ENCODE data around the gene DDRGK1. TPM values are rescaled to one million over a fixed set of nuclear protein-coding genes. Genes with fewer than 3 reads are reported as not detected.

Gene DDRGK1
- total RNA-seq, 1 donor from 2014 or later: 68.2 TPM

DNA sequence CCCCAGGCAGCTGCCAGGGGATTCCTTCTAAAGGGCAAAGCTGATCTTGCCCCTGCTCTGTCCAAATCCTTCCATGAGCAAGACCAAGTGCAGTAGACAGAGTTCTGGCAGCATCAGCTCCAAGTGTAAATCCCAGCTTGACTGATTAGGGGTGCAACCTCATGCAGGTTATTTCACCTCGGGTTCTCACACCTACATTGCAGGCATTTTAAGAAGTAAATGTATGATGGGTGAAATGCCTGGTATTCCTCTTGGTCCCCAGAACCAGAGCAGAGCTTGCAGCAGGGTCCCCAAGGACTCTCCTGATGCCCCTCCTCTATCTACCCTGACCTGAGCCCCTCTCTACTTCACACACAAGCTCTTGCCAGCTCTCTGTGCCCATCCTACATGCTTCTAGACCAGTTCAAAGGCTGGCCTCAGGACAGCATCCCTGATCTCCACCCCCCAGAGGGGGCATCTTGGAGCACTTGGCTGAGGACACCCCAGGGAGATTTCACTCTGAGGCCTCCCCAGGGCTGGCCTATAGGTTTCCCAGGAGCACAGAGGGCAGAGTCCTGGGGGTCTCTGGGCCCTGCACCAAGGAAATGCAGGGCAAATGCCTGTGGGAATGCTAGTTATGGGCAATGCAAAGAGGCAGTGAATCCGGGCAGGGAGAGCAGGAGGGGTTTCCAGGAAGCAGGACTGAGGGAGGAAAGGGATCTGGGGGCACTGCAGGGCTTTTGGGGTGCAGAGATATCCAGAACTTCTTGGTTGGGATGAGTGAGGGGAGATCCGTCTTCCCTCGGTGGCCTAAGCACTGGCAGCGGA is 32.2 kb downstream of the DDRGK1 start:
- ATAC-seq (no peak), DNase-seq (ENCODE audit: low spot score) (no peak)
- intact Hi-C loops (cut with DNase I): no loop called here

GRCh38 chr20:3171391-3172125 is 32.9 kb downstream of the DDRGK1 start:
- intact Hi-C loops (cut with DNase I): no loop called here
- DNase-seq (ENCODE audit: low spot score) (no peak), ATAC-seq (no peak)

DNA sequence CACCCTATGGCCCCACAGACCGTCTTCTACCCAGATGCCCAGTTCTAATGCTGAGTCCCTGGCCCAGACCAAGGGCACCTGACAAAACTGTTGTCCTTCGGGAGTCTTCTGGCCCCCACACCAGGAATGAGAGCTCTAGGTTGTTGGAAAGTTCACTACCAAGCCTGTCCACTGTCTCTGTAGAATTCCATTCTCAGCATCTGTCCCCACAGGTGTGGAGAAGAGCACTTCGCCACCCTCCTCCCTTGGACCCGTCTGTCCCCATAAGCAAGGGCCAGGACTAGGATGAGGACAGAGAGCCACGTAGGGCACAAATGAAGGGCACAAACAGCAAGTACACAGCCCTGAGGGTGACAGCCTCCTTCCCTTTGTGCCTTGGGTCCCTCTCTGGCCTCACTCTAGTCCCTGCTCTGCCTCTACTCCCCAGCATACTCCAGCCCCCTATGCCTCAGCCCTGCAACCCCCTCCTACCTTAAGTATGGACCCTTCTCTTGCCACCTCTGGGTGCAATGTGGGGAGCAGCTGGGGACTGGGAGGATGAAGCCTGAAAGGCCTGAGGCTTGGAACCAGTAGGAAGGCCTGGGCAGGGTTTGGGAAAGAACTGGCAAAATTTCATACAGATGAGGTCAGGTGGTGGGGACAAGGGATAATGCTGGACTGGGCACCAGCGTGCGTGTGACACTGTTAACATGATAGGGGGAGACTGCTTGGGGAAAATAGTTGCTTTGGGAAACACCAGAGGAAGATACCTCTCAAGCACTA is 35.5 kb downstream of the DDRGK1 start:
- intact Hi-C loops (cut with DNase I): no loop called here
- ATAC-seq (no peak), DNase-seq (ENCODE audit: low spot score) (no peak)

- ATAC-seq (no peak), DNase-seq (ENCODE audit: low spot score) (no peak)
- intact Hi-C loops (cut with DNase I): no loop called here
These were observed 36.2 kb downstream of the DDRGK1 start for GRCh38 chr20:3168079-3168828.

- DNase-seq (ENCODE audit: low spot score) (no peak), ATAC-seq (no peak)
- intact Hi-C loops (cut with DNase I): no loop called here
These were observed 36.8 kb downstream of the DDRGK1 start for GRCh38 chr20:3167738-3168078.

GRCh38 chr20:3166913-3167342 is 37.6 kb downstream of the DDRGK1 start:
- ATAC-seq (no peak), DNase-seq (ENCODE audit: low spot score) (no peak)
- intact Hi-C loops (cut with DNase I): no loop called here

- DNase-seq (ENCODE audit: low spot score): no peak
- intact Hi-C loops (cut with DNase I): no loop called here
- no peak for ATAC-seq
These were observed 38.1 kb downstream of the DDRGK1 start for GRCh38 chr20:3166338-3166912.

GRCh38 chr20:3165473-3166337 is 38.8 kb downstream of the DDRGK1 start:
- intact Hi-C loops (cut with DNase I): no loop called here
- peak; percentile 44 for ATAC-seq
- DNase-seq (ENCODE audit: low spot score): peak; percentile 76

DNA sequence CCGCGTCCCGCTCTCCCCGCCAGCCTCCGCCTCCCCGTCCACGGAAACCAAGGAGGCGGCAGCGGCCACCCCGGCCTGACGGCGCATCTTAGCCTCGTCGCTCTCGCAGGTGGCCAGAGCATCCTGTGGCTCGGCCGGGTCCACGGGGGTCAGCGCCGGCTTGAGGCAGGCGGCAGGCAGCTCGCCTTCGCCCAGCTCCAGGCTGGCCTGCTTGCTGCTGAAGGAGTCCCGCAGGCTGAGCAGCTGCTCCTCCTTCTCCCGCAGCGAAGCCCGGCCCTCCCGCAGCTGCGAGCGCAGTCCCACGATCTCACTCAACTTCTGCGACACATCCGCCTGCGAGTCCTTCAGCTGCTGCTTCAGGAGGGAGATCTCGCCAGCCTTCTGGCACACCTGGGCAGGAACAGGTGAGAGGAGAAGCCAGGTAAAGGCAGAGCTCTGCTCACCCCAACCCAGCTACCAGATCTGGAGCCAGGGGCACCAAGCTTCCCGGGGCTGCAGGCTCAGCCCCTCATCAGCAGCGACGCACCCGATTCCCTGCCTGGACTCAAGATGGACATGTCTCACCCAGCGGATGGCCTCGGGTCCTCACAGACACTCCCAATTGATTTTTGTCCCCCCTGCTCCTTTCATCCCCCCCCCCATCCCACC is 39.6 kb downstream of the DDRGK1 start:
- intact Hi-C loops (cut with DNase I): no loop called here
- ATAC-seq: no peak
- no peak for DNase-seq (ENCODE audit: low spot score)

DNA sequence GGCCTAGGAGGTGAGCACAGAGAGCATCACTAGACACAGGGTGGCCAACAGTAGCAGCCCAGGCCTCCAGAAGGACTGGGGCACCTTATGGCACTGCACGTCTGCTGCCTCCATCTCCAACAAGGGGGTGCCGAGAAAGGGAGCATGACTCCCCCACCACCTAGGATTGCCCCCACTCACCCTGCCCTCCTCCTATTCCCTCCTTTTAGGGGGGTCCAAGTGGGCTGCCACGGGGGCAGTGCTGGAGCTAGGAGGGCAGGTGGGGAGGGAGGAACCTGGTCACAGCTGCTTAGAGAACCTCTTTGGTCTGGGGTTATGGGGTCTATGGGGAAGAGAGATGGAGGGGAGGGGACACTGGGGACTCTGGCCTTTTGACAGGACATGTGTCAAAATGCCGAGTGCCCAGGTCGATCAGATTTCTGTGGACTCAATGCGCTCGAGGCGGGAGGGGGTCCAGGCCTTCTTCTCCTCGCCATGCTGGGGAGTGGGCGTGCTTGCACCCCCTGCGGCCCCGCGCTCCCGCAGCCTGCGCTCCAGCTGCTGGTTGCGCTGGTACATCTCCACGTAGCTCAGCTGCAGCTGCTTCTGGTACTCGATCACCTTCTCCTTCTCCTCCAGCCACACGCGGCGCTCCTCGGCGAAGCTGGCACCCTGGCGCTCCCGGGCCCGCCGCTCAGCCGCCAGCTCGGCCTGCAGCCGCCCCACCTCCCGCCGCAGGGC is 40.3 kb downstream of the DDRGK1 start:
- DNase-seq (ENCODE audit: low spot score) (no peak), ATAC-seq (no peak)
- intact Hi-C loops (cut with DNase I): no loop called here

DNA sequence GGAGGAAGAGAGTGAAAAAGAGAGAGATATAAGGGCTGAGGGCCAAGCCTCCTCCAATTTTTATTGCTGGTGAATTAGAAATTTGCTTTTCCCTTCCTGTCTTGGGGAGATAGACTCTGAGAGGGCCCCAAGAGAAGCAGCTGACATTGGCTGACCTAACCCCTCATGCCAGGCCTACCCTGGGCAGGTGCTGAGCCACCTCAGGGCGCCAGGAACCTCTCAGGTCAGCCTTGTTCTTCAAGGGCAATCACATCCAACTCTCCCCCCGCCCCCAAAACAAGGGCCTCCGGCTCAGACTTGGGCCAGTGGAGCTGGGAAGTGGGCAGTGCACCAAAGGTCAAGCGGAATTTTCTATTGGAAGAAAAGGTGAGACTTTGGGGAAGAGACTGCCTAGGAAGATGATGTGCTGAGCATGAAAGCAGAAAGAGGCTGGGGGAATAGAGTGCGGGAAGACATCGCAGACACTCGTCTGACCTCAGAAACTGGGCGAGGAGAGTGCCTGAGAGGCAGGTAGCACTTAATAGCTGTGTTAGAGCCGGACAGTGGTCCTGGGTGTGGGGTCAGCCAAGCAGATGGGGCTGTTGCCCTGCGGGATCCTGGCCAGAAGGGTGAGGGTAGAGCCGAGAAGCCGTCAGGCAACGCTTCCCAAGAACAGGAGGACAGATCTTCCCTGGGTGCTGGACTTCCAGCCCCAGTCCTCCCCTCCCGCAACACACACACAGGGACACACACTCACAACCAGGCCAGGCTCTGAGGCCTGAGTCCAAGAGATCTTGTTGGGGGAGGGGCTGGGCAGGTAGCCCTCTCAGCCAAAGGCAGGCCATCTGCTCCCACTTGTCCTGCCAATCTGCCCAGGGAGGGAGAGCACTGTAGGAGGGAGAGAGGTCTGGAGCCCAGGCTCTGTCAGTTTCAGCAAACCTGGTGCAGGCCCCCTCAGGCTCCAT is 41.1 kb downstream of the DDRGK1 start:
- ATAC-seq (no peak), DNase-seq (ENCODE audit: low spot score) (no peak)
- intact Hi-C loops (cut with DNase I): no loop called here

DNA sequence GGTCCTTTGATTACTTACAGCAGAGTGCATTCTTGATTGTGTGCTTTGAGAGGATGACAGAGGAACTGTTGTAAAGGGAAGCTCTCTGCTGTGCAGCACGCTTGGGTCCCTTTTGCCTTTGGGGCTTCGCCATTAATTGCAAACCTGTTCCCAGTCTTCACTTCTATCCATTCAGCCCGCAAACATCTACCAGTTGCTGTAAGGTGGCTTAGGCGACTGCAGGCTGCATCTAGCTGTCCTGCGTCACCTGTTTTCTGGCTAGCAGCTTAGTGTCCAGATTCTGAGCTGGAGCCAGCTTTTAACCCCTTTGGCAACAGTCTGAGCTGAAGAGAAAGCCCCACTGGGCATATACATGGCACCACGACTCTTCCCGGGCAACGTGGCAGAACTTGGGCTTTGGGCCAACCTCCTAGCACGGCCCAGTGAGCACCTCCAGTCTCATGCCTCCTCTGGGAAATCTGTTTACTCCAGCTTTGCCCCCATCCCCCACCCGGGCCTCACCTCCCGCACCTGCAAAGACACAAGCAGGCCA is 42.3 kb downstream of the DDRGK1 start:
- DNase-seq (ENCODE audit: low spot score): no peak
- no peak for ATAC-seq

GRCh38 chr20:3161316-3162079 is 43.0 kb downstream of the DDRGK1 start:
- intact Hi-C loops (cut with DNase I): no loop called here
- DNase-seq (ENCODE audit: low spot score) (no peak), ATAC-seq (no peak)

More for the DNA sequence above, 42.3 kb downstream of the DDRGK1 start:
- intact Hi-C loops (cut with DNase I): no loop called here

- ATAC-seq (no peak), DNase-seq (ENCODE audit: low spot score) (no peak)
- intact Hi-C loops (cut with DNase I): no loop called here
These were observed 44.1 kb downstream of the DDRGK1 start for GRCh38 chr20:3160418-3160817.

GRCh38 chr20:3158968-3159431 is 45.5 kb downstream of the DDRGK1 start:
- intact Hi-C loops (cut with DNase I): no loop called here
- no peak for ATAC-seq
- DNase-seq (ENCODE audit: low spot score): no peak

All from sciatic nerve (tissue), 2 donors.